ENCODE results near the gene SORCS2.

Gene SORCS2

GRCh38 chr4:7632341-7632740 lies 440.0 kb downstream of the SORCS2 start:
- DNase-seq = no peak

DNA sequence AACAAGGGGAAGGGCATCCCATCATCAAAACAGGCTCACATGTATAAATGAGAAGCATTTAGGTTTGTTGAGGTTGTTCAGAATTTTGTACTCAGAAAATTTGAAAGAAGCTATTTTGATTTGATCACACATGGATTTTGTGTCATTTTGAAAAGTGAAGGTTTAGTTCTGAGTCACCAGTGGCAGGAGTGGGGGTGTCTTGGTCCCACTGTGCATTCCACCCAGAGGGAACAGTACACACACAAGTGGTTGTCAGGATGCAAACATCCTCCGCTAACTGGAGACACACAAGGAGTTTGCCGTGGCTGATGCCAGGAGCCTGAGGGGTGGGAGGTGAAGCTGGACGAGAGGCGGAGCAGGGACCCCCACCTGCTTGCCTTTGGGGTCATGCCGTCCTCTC lies 440.6 kb downstream of the SORCS2 start:
- DNase-seq = no peak

DNA sequence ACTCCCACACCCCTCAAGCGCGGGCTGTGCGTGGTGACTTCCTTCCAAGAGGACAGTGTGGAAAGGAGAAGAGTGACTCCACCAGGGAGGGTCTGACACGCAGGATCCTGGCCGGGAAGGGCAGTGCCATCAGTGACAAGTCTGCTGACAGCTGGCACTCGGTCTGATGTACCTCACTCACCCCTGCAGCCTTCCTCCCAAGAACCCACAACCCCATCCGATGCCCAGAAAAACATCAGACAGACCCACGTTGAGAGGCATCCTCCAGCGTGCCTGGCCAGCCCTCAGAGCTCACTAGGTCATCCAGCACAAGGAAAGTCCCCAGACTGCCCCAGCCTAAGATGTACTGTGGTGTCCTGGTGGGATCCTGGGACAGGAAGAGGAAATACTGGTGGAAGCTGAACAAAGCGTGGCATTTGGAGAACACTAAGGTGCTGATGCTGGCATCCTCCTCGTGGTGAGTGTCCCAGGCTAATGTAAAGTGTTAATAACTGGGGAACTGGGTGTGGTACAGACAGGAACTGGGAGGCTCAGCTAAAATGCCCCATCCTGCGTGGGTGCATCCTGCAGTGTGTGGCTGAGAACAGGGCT lies 442.4 kb downstream of the SORCS2 start:
- no peak for DNase-seq

GRCh38 chr4:7635445-7636239 lies 443.3 kb downstream of the SORCS2 start:
- DNase-seq = no peak

- no peak for DNase-seq
Observed at GRCh38 chr4:7636240-7636508, 443.8 kb downstream of the SORCS2 start.

DNA sequence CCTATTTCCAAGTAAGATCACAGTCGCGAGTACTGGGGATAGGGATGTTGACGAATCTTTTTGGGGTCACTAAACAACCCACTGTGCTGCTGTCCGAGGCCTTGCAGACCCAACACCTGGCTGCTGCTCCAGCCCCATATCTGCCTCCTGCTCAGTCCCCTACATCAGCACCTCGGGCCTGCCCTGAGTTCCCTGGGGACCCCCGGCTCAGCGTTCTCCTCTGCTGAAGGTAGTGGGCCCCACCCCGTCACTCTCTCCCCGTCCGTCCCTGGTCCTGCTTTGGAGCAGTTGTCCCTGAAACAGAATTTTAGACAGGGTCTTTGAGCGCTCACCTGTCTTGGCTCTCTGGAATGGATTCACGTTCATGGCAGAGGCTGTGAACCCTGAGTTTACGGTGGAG lies 444.8 kb downstream of the SORCS2 start:
- no peak for DNase-seq

GRCh38 chr4:7637971-7638370 lies 445.6 kb downstream of the SORCS2 start:
- no peak for DNase-seq

DNA sequence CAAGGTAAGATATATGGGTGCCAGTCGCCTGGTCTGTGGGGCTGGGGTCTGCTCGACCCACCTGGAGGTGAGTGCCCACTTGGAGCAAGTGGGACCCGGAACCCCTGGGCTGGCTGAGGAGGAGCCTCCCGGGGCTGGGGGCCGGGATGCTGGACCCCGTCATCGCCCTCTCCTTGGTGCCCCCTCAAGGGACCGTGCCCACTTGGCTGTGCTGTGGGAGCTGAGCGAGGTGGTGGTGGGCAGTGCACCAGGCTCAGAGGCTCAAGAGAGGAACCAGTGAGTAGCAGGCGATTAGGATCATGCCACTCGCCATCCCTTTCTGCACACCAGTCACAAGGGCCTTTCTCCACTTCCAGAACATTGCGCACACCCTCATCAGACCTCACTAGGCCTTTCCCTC lies 446.2 kb downstream of the SORCS2 start:
- DNase-seq = no peak

- DNase-seq = no peak
Observed at GRCh38 chr4:7638984-7639789, 446.8 kb downstream of the SORCS2 start.

DNA sequence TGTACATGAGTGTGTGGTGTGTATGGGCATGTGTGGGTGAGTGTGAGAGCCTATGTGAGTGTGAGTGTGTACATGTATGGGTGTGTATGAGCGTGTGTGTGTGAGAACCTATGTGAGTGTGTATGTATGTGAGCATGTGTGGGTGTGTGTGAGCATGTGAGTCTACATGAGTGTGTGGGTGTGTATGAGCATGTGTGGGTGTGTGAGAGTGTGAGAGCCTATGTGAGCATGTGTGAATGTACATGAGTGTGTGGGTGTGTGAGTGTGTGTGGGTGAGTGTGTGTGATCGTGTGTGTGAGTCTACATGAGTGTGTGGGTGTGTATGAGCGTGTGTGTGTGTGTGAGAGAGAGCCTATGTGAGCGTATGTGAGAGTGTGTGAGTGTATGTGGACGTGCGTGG lies 447.8 kb downstream of the SORCS2 start:
- no peak for DNase-seq

- no peak for DNase-seq
Observed at GRCh38 chr4:7641712-7642111, 449.4 kb downstream of the SORCS2 start.

DNA sequence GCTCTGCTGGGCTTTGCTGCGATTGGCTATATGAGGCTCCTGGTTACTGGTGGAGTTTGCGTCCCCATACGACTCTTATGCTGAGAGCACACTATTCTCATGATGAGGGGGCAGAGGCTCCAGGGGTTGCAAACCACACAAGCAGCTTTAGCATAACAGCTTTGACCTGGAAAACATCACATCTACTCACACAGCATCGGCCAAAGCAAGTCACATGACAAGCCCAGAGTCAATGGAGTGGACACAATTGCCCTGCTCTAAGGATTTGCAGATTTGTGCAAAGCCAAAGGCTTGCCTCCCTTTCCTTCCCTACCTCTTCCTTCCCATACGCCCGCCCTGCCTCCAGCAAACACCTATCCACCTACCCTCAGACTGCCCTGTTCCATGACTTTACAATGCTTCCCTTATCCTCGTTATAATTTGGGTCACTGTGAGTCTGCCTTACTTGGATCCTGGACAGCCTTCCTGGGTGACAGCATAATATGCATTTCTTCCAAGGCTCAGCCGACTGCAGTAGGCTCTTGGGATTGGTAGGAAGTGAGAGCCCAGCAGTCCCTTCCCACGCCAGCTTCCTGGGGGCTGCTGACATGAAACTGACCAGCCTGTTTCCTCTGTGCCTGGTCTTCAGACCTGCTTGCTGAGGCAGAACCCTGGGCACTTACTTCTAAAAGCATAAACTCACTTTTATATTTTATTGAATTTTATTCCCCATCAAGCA lies 450.6 kb downstream of the SORCS2 start:
- no peak for DNase-seq

DNA sequence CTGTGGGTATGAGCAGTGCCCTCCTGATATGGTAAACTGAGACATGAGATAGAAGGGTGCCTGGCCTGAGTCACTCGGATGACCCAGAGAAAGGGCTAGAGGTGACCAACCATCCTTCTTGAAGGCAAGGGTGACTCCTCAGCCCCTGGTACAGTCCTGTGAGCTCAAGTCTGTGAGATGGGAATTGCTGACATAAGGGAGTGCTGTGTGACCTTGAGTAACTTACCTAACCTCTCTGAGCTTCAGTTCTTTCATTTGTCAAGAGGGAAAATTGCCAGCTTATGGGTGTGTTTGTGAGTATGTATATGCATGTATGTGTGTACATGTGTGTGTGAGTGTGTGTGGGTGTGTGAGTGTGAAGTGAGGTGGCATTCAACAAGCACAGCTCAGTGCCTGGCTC lies 452.8 kb downstream of the SORCS2 start:
- DNase-seq = no peak

DNA sequence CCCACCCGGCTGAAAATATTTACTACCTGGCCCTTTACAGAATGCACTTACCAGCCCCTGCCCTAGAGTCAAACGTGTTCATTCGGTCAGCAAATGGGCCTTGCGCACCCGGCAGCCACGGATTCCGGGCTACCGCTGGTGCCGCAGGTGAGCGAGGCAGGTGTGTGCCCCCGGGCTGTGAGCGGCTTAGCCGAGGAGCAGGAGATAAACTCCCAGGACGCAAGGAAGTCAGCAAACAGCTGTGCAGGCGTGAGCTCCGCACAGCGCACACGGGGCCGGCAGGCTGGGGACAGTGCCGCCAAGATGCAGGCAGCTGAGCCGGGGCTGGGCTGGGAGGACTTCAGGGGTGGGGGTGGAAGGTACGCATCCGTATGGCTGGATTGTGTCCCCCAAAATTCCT lies 453.6 kb downstream of the SORCS2 start:
- no peak for DNase-seq

DNA sequence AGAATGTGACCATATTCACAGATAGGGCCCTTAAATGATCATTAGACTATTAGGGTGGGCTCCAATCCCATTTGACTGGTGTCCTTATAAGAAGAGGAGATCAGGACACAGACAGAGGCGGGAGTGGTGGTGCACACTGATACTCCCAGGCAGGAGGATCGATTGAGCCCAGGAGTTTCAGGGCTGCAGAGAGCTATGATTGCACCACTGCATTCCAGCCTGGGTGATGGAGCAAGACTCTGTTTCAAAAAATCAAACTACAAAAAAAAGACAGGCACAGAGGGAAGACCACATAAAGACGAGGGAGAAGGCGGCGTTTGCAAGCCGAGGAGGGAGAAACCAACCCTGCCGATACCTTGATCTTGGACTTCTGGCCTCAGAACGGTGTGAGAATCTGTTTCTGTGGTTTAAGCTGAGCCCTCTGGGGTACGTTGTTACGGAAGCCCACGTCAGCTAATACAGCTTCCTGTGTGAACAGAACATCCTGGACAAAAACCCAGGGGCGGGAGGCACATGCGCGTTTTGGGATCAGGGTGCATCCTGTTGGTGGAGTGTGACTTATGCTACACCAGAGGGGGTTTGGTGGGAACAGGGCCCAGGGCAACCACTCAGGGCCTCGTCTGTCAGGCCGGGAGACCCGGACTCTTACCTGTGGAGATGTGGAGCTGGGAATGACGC lies 454.2 kb downstream of the SORCS2 start:
- no peak for DNase-seq

DNA sequence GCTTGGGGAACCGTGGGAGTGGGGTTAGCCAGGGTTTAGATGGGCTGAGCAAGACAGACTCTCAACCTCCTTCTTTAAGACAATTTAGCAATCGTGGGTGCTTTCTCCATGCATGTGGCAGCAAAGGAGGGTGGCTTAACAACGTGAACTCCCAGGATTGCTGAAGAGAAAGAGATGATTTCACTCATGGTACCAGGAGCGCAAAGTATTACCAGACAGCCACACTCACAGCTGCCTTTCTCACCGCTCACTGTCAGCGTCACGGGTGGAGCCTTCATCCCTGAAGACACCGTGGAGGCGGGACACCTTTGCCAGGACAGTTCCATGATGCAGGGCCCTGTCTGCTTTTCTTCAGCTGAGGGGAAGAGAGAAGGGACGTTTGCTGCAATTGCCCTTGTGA lies 454.8 kb downstream of the SORCS2 start:
- no peak for DNase-seq

GRCh38 chr4:7647600-7648543 lies 455.5 kb downstream of the SORCS2 start:
- DNase-seq = no peak

- DNase-seq = no peak
Observed at GRCh38 chr4:7648544-7649395, 456.4 kb downstream of the SORCS2 start.

DNA sequence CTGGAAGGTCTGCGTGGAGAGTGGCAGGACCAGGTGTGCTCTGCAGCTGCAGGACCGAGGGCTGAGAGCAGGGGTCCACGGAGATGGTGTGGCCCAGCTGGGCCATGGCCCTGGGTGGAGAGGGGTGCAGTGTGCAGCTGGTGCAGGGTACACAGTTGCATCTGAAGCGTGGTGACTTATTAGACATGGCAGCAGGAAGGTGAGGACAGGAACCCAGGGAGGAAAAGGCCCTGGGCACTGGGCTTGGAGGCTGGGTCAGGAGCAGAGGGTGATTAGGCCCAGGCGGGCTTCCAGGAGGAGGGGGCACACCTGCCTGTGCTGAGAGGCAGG lies 457.0 kb downstream of the SORCS2 start:
- no peak for DNase-seq

DNA sequence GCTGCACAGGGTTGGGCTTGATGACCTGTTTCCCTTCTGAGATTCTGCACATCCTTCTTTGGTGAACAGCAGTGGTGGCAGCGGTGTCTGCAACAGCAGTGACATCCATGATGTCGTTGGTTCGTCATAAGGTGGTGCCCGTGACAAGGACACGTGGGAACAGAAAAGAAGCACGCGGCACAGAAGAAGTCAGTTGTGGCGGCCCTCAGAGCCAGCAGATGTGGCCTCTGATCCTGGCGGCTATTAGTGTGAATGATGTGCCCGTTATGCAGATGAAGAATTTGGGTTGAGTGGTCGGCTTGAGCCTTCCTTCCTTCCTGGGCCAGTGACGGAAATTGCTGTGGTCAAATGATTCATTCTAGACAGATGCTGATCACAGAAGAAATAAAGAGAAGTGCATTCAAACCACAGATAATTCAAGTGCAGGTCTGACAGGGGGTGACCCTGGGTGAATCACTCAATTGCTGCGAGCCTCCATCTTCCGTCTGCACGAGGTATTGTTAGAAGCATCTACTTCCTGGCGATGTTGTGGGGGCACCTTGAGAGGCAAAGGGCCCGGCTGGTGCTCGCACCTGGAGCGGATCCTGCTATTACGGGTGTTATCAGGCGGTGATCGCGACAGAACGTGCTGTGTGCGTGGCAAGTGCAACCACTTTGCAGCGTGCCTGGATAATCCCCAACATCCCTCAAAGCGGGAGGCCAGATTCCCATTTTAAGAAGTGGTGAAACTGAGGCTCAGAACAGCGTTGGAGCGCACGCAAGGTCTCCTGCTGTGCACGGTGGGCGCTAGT lies 457.6 kb downstream of the SORCS2 start:
- no peak for DNase-seq

Data from NCI-H510A (cell line).